ENCODE measurements around the gene ETHE1.

DNA sequence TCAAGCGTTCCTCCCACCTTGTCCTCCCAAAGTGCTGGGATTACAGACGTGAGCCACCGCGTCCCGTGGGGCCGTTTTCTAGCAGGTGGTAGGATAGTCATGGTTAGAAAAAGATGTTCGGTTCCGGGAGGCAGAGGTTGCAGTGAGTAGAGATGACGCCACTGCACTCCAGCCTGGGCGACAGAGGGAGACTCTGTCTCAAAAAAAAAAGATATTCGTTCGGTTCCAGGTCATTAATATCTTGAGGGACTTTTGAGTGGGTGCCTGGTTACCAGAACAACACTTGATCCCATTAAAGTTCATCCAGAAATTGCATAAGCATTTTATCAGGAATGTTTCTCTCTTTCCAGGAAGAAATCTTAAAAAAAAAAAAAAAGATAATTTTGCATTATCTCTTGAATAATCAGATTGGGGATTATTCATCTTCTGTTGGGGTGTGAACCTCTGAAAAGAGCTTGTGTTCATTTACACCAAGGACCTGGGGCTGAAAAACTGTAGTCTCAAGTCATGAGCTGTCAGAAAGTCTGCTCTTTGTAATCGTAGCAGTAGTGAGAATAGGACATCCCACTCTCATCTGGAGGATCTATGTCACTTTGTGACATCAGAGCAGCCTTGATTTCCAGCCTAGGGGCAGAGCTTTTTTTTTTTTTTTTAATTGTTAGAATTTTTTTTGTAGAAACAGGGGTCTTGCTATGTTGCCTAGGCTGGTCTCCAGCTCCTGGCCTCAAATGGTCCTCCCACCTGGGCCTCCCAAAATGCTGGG, 1.0 kb upstream of the ETHE1 start:
- TF ChIP-seq, protein P1, sequence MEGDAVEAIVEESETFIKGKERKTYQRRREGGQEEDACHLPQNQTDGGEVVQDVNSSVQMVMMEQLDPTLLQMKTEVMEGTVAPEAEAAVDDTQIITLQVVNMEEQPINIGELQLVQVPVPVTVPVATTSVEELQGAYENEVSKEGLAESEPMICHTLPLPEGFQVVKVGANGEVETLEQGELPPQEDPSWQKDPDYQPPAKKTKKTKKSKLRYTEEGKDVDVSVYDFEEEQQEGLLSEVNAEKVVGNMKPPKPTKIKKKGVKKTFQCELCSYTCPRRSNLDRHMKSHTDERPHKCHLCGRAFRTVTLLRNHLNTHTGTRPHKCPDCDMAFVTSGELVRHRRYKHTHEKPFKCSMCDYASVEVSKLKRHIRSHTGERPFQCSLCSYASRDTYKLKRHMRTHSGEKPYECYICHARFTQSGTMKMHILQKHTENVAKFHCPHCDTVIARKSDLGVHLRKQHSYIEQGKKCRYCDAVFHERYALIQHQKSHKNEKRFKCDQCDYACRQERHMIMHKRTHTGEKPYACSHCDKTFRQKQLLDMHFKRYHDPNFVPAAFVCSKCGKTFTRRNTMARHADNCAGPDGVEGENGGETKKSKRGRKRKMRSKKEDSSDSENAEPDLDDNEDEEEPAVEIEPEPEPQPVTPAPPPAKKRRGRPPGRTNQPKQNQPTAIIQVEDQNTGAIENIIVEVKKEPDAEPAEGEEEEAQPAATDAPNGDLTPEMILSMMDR (IDR thresholded peaks at IDR 0.05): no peak
- TF ChIP-seq POLR2A (IDR thresholded peaks at IDR 0.05; ENCODE audit: low read depth): no peak
